HG03521 (cell line): ENCODE measurements around the gene PFKL.
"Not testable (repeated sequence)": the region's sequence is repeated elsewhere in the genome, so short reads cannot be mapped to it uniquely, and the experiment has no call there.

ENCODE experiments used
- ATAC-seq: cut with Tn5 transposase; IDR thresholded peaks from one replicate; pipeline ENCODE4 v1.9.1; 2021; ENCODE audit warnings: mild to moderate bottlenecking, moderate library complexity; ENCODE audit not compliant: unreplicated experiment

The PFKL gene

GRCh38 chr21:44275041-44275440 is 24.8 kb upstream of the PFKL start:
- ATAC-seq = no peak

- no peak for ATAC-seq
Measured at GRCh38 chr21:44279354-44280260, 20.2 kb upstream of the PFKL start.

- ATAC-seq = no peak
Measured at GRCh38 chr21:44281801-44282200, 18.1 kb upstream of the PFKL start.

- ATAC-seq = no peak
Measured at GRCh38 chr21:44282370-44282769, 17.5 kb upstream of the PFKL start.

- not testable (repeated sequence) for ATAC-seq
Measured at GRCh38 chr21:44283211-44283785, 16.6 kb upstream of the PFKL start.

GRCh38 chr21:44283948-44284347 is 15.9 kb upstream of the PFKL start:
- no peak for ATAC-seq

- ATAC-seq = no peak
Measured at GRCh38 chr21:44285138-44285992, 14.5 kb upstream of the PFKL start, which contains the start of gene AIRE. Gene AIRE (plus strand): TSS chr21:44285876. CDS start chr21:44286007, 131 bp downstream.

GRCh38 chr21:44286086-44286715 is 13.7 kb upstream of the PFKL start:
- ATAC-seq = no peak

- ATAC-seq = no peak
Measured at GRCh38 chr21:44286716-44287632, 12.9 kb upstream of the PFKL start.

GRCh38 chr21:44288251-44289110 is 11.4 kb upstream of the PFKL start:
- ATAC-seq = no peak

- no peak for ATAC-seq
Measured at GRCh38 chr21:44289381-44290010, 10.4 kb upstream of the PFKL start.

GRCh38 chr21:44290327-44291077 is 9.4 kb upstream of the PFKL start:
- ATAC-seq = no peak

- no peak for ATAC-seq
Measured at GRCh38 chr21:44291078-44291935, 8.5 kb upstream of the PFKL start.

GRCh38 chr21:44291936-44292811 is 7.7 kb upstream of the PFKL start:
- no peak for ATAC-seq

GRCh38 chr21:44292812-44293195 is 7.0 kb upstream of the PFKL start:
- no peak for ATAC-seq
